GM19035 (cell line): ENCODE results near the gene SSH2.

Source experiments
- ATAC-seq: cut with Tn5 transposase; IDR thresholded peaks from one replicate; pipeline ENCODE4 v1.9.1; 2021; ENCODE audit not compliant: unreplicated experiment

The SSH2 gene

DNA sequence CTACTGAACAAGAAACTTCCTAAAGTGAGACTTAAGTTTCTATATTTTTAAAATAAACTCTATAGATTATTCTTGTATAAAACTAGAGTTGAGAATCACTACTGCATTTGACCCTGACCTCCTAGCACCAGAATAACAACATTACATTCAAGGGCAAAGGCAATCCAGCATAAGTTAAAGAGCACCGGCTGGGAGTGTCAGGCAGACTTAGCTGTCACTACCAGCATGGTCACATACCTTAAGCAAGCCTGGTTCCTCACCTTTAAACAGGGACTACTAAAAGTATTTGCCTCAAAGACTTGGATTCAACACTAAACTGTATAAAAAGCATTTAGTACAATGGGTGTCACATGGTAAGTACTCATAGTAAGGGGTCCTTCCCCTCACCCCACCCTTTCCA, 90.4 kb downstream of the SSH2 start:
- ATAC-seq, result no peak

DNA sequence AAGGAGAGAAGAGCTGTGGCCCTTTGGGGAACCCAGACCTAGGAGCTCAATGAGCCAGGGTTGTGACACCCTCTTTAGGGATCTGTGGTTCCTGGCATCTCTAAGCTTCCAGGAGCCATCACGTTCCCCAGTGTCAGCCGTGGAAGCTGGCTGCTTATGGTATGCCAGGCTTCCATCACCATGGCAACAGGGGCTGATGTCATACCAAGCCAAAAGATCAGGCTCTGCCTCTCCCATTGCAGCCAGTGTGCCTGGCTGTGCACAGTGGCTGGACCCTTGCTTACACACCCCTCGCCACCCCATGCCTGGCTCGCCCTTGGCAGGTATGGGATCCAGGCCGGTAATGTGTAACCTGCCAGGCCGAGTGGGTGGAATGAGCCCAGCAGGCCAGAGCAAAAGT, 91.1 kb downstream of the SSH2 start:
- ATAC-seq, result no peak

DNA sequence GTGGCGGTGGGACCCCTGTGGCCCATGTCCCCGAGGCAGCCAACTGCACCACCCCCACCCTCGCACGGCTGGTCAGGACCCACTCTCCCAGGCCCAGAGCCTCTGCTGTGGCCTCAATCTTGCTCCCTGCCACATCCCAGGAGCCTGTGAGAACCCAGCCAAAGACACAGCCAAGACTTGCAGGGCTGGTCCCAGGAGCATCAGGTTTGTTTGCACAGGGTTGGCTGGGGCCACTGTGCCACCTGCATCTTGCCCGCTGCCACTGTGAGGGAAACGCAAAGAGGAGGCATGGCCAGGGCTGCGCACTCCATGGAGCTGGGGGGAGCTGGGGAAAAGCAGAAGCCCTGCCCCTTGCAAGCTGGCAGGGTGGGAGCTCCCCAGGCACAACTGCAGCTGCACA, 92.5 kb downstream of the SSH2 start:
- ATAC-seq, result no peak

DNA sequence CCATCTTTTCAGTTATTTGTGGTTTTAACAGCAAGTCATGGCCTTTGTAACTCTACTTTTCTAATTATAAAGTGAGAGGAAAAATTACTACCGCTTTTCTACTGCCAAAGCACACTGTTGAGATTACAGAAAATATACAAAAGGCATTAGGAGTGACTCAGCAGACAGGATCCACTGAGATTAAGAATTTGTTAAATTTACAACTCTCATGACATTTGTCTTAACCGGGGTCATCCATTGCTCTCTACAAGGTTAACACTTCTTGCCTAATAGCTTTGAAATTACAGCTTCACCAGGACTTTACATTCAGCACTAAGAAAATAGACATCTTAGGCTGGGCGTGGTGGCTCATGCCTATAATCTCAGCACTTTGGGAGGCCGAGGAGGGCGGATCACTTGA, 93.4 kb downstream of the SSH2 start:
- ATAC-seq, result no peak

DNA sequence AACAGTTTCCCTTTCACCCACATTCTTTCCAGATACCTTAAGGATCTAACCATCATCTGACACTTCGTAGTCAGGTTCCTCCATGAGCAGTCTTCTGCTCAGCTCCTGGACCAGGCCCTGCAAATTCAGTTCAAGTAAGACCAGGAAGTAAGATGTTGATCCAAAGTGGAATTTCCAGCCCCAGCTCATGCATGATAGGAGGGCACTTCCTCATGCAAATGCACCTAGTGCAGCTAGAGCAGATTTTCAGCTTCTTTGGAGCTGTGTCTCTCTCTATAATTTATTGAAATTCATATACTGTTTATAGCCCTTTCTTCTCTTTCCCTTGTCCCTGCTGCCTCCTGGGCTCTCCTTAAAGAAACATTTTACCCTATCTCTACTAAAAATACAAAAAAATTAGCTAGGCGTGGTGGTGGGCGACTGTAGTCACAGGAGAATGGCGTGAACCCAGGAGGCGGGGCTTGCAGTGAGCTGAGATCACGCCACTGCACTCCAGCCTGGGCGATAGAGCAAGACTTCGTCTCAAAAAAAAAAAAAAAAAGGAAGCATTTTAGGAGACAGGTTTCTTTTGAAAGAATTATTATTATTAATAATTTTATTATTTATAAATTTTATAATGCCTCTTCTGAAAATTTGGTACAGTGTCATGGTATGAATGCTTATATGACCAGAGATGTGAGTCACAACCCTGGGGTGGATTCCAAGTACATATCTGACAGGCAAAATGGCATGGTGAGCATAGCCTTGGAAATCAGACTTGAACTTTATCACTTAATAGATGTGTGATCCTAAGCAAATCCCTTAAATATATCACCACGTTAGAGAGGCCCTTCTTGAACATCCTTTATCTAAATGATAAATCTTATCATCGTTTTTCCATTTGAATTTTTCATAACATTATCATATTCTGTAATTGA, 94.3 kb downstream of the SSH2 start:
- no peak for ATAC-seq

DNA sequence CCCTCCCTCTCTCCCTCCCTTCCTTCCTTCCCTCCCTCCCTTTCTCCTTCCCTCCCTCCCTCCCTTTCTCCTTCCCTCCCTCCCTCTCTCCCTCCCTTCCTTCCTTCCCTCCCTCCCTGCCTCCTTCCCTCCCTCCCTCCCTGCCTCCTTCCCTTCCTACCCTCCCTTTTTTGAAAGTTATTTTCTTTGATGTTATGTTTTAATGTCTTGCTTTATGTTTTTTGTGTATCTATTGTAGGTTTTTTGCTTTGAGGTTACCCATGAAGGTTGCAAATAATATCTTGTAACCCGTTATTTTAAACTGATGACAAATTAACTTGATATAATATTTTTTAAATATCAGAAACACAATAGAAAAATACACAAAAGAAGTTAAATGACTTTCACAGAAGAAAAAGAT, 96.2 kb downstream of the SSH2 start:
- no peak for ATAC-seq

DNA sequence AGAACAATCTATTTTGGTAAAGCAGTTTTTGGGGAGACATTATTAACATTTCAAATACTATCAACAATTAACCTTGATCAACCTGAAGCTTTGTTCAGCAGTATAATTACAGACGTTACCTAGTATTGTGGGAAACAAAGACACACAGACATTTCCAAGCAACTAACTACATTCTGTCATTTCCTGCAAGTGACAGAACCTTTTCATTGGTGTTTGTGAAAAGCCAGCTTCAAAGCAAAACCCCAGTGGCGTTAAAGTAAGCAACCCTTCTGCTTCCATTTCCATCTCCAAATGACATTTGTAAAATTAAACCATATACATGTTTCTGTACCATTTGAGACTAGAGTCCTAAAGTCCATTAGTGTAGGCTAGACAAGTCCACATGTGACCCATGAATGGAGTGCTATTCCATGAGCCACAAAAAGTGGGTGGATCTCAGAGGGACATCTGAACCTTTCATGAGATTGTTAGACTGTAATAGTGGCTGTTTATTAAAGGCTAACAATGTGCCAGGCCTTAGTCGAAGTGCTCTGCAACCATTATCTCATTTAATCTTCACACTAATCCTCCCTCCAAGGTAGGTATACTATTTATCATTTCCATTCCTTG, 101.2 kb downstream of the SSH2 start:
- ATAC-seq, result no peak

DNA sequence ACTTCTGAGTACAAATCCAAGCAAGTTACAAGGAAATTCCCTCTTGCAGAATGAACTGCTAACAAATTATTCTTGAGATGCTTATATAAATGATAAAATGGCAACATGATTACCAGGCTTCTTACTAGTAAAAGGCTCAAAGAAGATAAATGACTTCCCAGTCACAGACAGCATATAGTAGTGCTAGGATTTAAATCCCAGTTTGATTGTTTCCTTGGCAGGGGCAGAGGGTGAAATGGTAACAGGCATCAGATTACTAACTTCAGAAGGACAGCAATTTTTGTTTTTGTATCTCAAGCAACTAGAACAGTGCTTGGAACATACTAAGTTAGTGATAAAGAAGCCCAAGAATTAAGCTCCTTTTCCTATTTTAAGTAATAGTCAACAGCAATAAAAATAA, 102.8 kb downstream of the SSH2 start:
- no peak for ATAC-seq

DNA sequence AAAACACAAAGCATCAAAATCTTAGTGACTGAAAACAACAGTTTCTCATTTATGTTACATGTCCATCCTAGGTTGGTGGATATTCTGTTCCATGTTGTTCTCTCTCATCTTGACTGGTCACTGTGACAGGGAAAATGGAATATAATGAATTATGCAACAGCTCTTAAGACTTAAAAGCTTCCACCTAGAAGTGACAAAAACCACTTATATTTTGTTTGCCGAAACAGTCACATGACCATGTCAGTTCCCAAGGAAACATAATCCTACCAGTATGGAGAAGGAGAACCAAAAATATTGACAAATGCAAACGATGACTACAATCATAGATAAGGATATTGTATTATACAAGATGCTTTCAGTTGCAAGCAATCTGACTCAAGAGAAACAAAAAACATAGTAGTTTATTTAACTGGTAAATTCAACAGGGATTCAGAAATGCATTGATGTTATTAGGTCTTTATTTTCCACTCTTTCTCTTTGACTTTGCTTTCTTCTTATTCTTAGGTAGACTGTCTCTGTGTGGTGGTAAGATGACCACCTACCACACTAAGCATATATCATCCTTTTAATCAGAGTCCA, 103.8 kb downstream of the SSH2 start:
- ATAC-seq, result no peak

DNA sequence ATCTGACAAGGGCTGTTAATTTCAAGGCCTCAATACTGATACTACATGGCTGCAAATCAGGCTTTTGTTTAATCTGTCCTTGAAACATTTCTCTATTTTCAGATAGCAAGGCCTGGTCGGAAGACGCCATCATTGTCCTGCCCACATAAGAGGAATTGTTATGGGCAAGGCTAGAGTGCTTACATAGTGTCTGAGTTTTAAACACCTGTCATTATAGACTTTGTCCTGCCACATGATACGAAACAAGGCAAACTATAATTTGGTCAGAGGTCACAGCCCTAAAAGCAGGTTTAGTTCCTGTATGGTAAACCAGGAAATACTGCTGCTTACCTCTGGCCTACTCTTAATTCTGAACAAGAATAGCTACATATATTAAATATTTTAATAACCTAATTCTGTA, 104.4 kb downstream of the SSH2 start:
- ATAC-seq, result no peak

DNA sequence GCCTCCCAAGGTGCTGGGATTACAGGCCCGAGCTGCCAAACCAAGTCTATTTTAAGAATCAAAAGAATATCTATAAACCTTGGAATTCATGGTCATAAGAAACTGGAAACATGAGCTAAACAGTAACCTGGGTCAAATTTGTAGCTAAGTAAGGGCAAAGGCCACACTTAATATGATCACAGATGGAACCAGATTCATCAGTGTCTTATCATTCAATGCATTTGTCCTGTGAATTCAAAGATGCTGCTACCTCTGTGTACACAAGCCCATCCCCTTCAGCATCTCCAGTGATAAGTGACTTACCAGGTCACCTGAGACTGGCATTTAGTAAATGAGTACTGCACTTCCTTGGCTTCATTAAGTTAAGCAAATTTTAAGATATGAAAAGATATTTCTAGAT, 108.1 kb downstream of the SSH2 start:
- ATAC-seq, result no peak

DNA sequence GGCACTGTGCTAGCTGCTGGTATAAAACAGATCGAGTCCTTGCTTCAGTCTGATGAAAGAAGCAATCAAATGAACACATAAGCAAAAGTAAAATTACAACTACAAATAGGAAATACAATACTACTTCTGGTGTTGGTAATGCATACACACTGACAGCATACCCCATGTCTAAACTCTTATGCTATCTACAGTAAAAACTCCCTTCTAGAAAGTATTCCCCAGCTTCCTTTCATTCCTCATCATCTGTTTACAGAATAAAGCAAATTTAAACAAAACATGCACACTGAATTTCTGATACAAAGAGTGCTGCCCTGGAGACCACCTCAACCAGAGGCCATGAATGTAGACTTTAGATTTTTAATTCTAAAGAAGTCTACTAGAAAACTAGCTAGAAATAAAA, 109.6 kb downstream of the SSH2 start:
- no peak for ATAC-seq

DNA sequence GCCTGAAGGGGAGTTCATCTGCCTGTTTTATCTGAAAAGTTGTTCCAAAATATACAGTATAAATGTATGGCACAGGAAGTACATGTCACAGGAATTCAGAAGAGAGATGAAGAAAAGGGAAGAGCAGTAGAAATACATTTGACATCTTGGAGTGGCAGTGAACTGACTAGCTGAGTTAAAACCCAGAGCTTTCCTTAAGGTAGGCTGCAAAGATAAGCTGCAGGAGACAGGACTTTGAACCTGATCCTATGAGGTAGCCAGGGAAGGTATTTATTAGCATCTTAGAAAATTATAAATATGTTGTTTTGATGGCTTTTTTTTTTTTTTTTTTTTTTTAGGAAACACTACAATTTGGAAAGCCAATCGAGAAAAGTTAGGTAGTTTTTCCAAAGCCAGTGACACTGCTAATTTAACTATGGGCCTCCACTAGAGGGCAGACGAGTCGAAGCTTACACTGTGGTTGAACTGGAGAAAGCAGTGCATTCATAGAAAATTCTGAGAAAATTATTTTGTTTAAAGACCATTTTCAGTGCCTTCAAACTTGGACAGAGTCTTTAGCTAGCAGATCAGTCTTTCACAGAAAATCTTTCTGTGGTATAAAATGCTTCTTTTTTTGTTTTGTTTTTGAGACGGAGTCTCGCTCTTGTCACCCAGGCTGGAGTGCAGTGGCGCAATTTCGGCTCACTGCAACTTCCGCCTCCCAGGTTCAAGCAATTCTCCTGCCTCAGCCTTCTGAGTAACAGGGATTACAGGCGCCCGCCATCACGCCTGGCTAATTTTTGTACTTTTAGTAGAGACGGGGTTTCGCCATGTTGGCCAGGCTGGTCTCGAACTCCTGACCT, 122.3 kb downstream of the SSH2 start:
- ATAC-seq, result no peak

DNA sequence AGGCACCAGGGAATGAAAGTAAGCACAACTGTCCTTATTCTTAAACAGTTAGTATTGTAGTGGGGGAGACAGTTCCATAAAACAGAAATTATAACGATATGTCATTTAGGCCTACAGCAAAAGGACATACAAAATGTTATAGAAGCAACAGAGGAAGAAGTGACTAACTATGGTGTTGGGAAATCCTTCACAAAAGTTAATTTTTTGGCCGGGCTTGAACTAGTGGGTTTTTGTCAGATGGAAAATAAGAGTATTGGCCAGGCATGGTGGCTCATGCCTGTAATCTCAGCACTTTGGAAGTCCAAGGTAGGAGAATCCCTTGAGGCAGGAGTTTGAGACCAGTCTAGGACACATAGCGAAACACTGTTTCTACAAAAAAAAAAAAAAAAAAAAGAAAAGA, 127.8 kb downstream of the SSH2 start:
- no peak for ATAC-seq

DNA sequence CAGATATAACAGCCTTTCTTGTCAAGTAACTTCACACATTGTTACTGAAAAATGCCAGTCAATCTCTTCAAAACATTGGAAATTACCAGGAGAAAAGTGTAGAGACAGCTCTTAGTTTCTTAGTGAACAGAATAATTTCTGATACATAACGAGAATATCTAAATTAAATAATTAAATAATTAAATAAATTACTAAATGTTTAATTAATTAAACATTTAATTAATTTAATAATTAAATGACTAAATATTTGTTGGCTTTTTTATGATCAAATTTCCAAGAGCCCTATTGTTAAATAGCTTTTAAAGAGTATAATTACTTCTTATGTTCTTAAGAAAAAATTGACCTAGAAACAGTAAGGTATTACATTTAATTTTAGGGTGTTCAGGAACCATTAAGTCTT, 129.6 kb downstream of the SSH2 start:
- no peak for ATAC-seq

DNA sequence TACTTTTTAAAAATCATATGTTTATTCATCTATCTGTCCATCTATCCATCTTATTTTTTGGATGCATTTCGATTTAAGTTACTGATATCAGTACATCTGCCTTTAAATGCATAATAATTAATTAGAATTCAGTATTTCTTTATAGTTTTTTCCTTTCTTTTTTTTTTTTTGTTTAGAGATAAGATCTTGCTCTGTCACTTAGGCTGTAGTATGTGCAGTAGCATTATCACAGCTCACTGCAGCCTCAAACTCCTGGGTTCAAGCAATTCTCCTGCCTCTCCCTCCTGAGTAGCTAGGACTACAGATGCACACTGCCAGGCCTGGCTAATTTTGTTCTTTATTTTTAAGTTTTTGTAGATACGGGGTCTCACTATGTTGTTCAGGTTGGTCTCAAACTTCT, 133.4 kb downstream of the SSH2 start:
- ATAC-seq, result no peak

DNA sequence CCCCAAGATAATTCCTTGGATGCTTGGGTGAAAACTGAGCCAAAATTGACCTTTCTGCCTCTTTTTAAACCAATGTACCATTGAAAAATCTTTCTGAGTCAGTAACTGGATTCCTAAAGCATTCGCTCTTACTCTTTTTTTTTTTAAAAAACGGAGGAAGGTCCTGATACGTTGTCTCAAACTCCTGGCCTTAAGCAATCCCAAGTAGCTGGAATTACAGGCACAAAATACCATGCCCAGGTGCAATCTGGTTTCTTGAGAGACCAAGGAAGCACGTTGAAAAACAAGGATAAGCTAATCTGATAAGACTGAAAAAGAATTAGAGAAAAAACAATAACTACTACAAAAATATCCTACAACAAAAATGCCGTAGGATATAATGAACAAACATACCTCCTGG, 136.5 kb downstream of the SSH2 start:
- no peak for ATAC-seq

DNA sequence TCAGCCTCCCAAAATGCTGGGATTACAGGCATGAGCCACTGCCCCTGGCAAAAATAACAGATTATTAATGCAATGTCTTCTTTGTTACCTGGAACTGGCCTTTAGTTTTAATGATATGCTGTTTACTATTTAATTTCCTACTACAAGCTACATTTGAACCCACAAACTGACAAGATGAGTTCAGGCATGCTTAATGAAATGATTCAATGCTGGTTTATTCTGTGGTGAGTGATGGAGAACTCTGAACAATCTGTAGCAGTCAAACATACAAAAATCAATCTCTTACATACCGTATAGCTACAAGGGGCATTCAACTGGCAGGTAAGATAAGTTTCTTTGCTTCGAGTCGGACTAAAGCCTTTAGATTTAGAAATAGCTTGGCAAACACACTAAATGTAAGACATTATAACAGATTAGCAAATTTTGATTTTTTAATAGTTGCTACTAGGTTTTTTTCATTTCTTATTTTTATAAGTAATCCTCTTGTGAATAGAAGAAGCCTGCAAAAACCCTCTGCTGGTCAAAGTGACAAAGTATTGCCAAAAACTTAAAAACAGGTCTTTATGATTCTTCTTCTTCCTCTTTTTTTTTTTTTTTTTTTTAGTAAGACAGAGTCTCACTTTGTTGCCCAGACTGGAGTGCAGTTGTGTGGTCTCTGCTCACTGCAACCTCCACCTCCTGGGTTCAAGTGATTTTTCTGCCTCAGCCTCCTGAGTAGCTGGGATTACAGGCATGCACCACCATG, 138.5 kb downstream of the SSH2 start:
- no peak for ATAC-seq

DNA sequence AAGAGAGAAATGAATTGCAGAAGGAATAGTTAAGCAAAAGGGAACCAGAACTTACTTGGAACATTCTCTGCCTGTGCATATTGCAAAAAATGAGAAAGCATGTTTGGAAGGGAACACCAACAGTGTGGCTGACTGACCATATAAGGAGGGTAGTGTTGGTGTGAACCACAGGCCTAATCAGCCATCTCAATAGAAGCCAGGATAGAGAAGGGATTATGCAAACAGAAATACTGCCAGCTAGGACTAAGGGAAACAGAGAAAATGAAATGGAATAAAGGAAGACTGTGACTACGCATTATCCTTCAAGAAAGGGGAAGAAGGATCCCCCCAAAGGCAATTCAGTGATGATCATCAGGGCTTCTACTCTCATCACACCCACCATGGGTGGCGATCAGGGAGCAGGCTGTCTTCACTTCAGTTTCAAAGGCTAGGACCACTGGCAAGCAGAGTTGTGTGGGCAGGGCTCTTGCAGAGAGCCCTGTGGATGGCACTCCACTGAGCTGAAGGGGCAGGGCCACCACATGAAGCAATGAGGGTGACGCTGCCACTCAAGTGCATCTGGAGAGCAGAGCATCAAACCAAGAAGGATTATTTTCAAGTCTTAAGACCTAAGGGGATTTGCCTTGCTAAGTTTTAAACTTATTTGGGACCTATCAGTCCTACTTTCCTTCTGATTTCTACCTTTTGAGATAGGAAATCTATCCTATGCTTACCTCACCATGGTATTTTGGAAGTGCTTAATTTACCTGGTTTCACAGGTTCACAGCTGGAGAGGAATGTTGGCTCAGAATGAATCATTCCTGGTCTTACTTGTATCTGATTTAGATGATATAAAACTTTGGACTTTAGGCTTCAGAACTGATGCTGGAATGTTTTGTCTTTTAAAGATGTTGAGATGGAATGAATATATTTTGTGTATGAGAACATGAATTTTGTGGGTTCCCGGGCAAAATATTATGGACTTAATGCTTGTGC, 140.5 kb downstream of the SSH2 start:
- ATAC-seq, result no peak

DNA sequence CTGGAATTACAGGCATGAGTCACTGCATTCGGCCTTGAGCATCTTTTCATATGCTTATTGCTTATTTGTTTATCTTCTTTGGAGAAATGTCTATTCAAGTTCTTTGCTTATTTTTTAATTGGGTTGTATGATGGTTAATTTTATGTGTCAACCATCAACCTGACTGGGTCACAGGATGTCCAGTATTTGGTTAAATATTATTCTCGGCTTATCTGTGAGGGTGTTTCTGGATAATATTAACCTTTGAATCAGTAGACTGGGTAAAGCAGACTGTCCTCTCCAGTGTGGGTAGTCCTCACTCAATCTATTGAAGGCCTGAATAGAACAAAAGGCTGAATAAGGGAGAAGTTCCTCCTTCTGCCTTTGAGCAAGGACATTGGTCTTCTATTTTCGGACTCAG, 142.0 kb downstream of the SSH2 start:
- ATAC-seq, result no peak
